Measurements from ENCODE around the gene PTPRK. TPM values are rescaled to one million over a fixed set of nuclear protein-coding genes. Genes with fewer than 3 reads are reported as not detected.

Gene PTPRK
- total RNA-seq, 1 experiment from 2014 or later = 89.3 TPM

GRCh38 chr6:127956956-127957355 lies 563.4 kb downstream of the PTPRK start:
- no peak for DNase-seq
- no peak overlapping the region for H3K4me3 ChIP-seq
- TF ChIP-seq EZH2 (IDR thresholded peaks at IDR 0.05; ENCODE audit: low read depth) = no peak
- TF ChIP-seq, protein P1, sequence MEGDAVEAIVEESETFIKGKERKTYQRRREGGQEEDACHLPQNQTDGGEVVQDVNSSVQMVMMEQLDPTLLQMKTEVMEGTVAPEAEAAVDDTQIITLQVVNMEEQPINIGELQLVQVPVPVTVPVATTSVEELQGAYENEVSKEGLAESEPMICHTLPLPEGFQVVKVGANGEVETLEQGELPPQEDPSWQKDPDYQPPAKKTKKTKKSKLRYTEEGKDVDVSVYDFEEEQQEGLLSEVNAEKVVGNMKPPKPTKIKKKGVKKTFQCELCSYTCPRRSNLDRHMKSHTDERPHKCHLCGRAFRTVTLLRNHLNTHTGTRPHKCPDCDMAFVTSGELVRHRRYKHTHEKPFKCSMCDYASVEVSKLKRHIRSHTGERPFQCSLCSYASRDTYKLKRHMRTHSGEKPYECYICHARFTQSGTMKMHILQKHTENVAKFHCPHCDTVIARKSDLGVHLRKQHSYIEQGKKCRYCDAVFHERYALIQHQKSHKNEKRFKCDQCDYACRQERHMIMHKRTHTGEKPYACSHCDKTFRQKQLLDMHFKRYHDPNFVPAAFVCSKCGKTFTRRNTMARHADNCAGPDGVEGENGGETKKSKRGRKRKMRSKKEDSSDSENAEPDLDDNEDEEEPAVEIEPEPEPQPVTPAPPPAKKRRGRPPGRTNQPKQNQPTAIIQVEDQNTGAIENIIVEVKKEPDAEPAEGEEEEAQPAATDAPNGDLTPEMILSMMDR (conservative IDR thresholded peaks at IDR 0.05) = no peak
- no peaks in the 10 kb centered on the region for H3K27me3 ChIP-seq (ENCODE audit: insufficient read depth, low read depth)
- H4K20me1 ChIP-seq (ENCODE audit: insufficient read depth) = no peaks in the 10 kb centered on the region
- H2AFZ ChIP-seq = no peak overlapping the region
- H3K9me2 ChIP-seq (ENCODE audit: insufficient read depth) = no peaks in the 10 kb centered on the region; the same call in 1 of the 2 replicates
- intact Hi-C loops (cut with micrococcal nuclease; ENCODE audit: unreplicated experiment) = no loop called here
- no peak overlapping the region for H3K27ac ChIP-seq
- H3K79me2 ChIP-seq (ENCODE audit: low read depth) = no peaks in the 10 kb centered on the region
- H3K9me3 ChIP-seq (ENCODE audit: insufficient read depth, low read depth) = no peaks in the 10 kb centered on the region
- ChIA-PET POLR2A (ENCODE audit: unreplicated experiment) (no interaction called here), CTCF (no interaction called here)
- no TSS peak for BruUV-seq (replicated peaks)
- no peaks in the 10 kb centered on the region for H3K36me3 ChIP-seq (ENCODE audit: low read depth)
- no peaks in the 10 kb centered on the region for H3K4me1 ChIP-seq (replicated peaks; ENCODE audit: insufficient read depth)
- H3F3A ChIP-seq (ENCODE audit: insufficient read depth, low read depth) = no peaks in the 10 kb centered on the region
- H3K4me2 ChIP-seq = no peak overlapping the region

DNA sequence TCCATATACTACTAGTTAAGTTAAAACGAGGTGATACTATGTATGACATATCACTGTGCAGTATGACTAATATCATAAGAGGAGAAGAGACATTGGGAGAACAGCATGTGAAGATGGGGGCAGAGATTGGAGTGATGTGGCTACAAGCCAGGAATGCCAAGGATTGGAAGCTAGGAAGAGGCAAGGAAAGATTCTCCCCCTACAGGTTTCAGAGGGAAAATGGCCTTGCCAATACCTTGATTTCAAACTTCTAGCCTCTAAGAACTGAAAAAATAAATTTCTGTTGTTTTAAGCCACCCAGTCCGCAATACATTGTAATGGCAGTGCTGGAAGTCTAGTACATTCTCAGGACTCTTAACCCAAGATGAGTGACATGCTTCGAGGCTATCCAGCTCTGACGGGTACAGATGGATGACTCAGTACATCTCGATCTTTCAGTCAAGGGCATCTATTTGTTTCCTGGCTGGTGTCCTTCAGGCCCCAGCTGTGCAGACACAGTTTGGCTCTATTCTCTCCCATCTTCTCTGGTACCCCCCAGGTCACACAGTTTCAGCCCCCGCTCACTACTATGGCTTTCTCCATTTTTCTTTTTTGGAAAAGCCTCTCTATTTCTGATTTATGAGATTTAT lies 564.0 kb downstream of the PTPRK start:
- intact Hi-C loops (cut with micrococcal nuclease; ENCODE audit: unreplicated experiment) = no loop called here
- H3K9me2 ChIP-seq (ENCODE audit: insufficient read depth) = no peaks in the 10 kb centered on the region
- ChIA-PET CTCF (no interaction called here), POLR2A (ENCODE audit: unreplicated experiment) (no interaction called here)
- no peaks in the 10 kb centered on the region for H3K79me2 ChIP-seq (ENCODE audit: low read depth)
- TF ChIP-seq, protein P1 (conservative IDR thresholded peaks at IDR 0.05) = no peak; the same call in 1 of the 2 replicates
- no peak for TF ChIP-seq EZH2 (IDR thresholded peaks at IDR 0.05; ENCODE audit: low read depth)
- H3K4me1 ChIP-seq (replicated peaks; ENCODE audit: insufficient read depth) = no peaks in the 10 kb centered on the region
- H3K4me2 ChIP-seq = no peak overlapping the region
- no peaks in the 10 kb centered on the region for H3K9me3 ChIP-seq (ENCODE audit: insufficient read depth, low read depth)
- H3K27me3 ChIP-seq (ENCODE audit: insufficient read depth, low read depth) = no peaks in the 10 kb centered on the region
- no peak for DNase-seq
- H4K20me1 ChIP-seq (ENCODE audit: insufficient read depth) = no peaks in the 10 kb centered on the region
- H2AFZ ChIP-seq = no peak overlapping the region
- H3F3A ChIP-seq (ENCODE audit: insufficient read depth, low read depth) = no peaks in the 10 kb centered on the region
- BruUV-seq (replicated peaks) = no TSS peak
- H3K27ac ChIP-seq = no peak overlapping the region
- H3K4me3 ChIP-seq = no peak overlapping the region
- H3K36me3 ChIP-seq (ENCODE audit: low read depth) = no peaks in the 10 kb centered on the region

DNA sequence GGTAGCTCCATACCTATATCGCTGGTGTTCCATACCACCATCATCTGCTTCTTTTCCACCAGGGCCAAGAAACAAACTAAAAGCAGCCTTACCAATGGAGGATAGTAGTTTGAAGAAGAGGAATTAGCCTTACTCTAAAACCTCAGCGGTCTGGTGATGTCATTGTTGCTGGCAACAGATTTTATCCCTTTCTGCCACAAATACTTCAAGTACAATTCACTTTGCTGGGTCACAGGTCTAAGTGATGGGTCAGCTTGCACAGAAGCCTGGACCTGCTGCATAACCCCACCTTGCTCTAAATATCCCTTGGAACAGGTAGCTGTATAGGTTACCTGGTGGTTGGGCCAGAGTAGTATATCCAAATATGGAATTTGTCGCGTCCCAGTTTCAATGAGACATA lies 566.3 kb downstream of the PTPRK start:
- POLR2A ChIA-PET (ENCODE audit: unreplicated experiment) = no interaction called here
- intact Hi-C loops (cut with micrococcal nuclease; ENCODE audit: unreplicated experiment) = no loop called here
- CTCF ChIA-PET = no interaction called here
- no peaks in the 10 kb centered on the region for H3K4me1 ChIP-seq (replicated peaks; ENCODE audit: insufficient read depth)
- H3K4me2 ChIP-seq = no peak overlapping the region
- H3K4me3 ChIP-seq = no peak overlapping the region
- no peak overlapping the region for H2AFZ ChIP-seq
- no peaks in the 10 kb centered on the region for H3K36me3 ChIP-seq (ENCODE audit: low read depth)
- no peaks in the 10 kb centered on the region for H3K79me2 ChIP-seq (ENCODE audit: low read depth)
- no peak for DNase-seq
- BruUV-seq (replicated peaks) = no TSS peak
- TF ChIP-seq, protein P1 (conservative IDR thresholded peaks at IDR 0.05) = no peak
- no peak for TF ChIP-seq EZH2 (IDR thresholded peaks at IDR 0.05; ENCODE audit: low read depth)
- H3K27me3 ChIP-seq (ENCODE audit: insufficient read depth, low read depth) = no peaks in the 10 kb centered on the region
- no peaks in the 10 kb centered on the region for H3K9me2 ChIP-seq (ENCODE audit: insufficient read depth)
- no peak overlapping the region for H3K27ac ChIP-seq
- H3K9me3 ChIP-seq (ENCODE audit: insufficient read depth, low read depth) = no peaks in the 10 kb centered on the region
- H4K20me1 ChIP-seq (ENCODE audit: insufficient read depth) = no peaks in the 10 kb centered on the region
- no peaks in the 10 kb centered on the region for H3F3A ChIP-seq (ENCODE audit: insufficient read depth, low read depth)
